HepG2 (cell line): ENCODE results near the gene TOP2A. TPM values are rescaled to one million over a fixed set of nuclear protein-coding genes. Genes with fewer than 3 reads are reported as not detected.

Experiments
- ARNTL ChIP-seq: sonication (generic); formaldehyde crosslinking; IDR thresholded peaks from 2 replicates; pipeline ENCODE4 v1.4.0; 2020; ENCODE audit warnings: mild to moderate bottlenecking, missing genetic modification reagents
- CAMTA2 ChIP-seq: sonication (generic); formaldehyde crosslinking; IDR thresholded peaks from 2 replicates; pipeline ENCODE4 v1.4.0; 2020; ENCODE audit warnings: mild to moderate bottlenecking, missing genetic modification reagents, borderline replicate concordance
- CBFB ChIP-seq: sonication (generic); formaldehyde crosslinking; IDR thresholded peaks from 2 replicates; pipeline ENCODE4 v1.4.0; 2020; ENCODE audit warnings: missing genetic modification reagents
- FOXC1 ChIP-seq: sonication (generic); formaldehyde crosslinking; IDR thresholded peaks from 2 replicates; pipeline ENCODE4 v1.8.0; 2022; ENCODE audit warnings: mild to moderate bottlenecking, missing genetic modification reagents, borderline replicate concordance
- GABPB1 ChIP-seq: IDR thresholded peaks from 2 replicates; pipeline ENCODE4 v1.6.1; 2016; ENCODE audit warnings: mild to moderate bottlenecking, missing genetic modification reagents, moderate library complexity, missing compliant biosample characterization
- HMG20B ChIP-seq: conservative IDR thresholded peaks from 2 replicates; pipeline ENCODE4 v1.6.1; 2016; ENCODE audit warnings: missing genetic modification reagents, missing compliant biosample characterization
- KDM3A ChIP-seq: IDR thresholded peaks from 2 replicates; pipeline ENCODE4 v1.6.1; 2018; ENCODE audit warnings: low read depth, missing compliant biosample characterization
- KMT2B ChIP-seq: IDR thresholded peaks from 2 replicates; pipeline ENCODE4 v1.6.1; 2016; ENCODE audit warnings: missing genetic modification reagents, missing compliant biosample characterization
- NFKBIZ ChIP-seq: IDR thresholded peaks from 2 replicates; pipeline ENCODE4 v1.6.1; 2018; ENCODE audit warnings: missing genetic modification reagents, missing compliant biosample characterization
- NFRKB ChIP-seq: fragments of 450-650 bp; IDR thresholded peaks from 2 replicates; pipeline ENCODE4 v1.6.1; 2017
- RORA ChIP-seq: sonication (generic); formaldehyde crosslinking; IDR thresholded peaks from 2 replicates; pipeline ENCODE4 v1.5.0; 2020; ENCODE audit warnings: mild to moderate bottlenecking, missing genetic modification reagents, moderate library complexity
- SKIL ChIP-seq: sonication (generic); formaldehyde crosslinking; IDR thresholded peaks from 2 replicates; pipeline ENCODE4 v1.8.0; 2022; ENCODE audit warnings: missing genetic modification reagents, mild to moderate bottlenecking, moderate library complexity, borderline replicate concordance
- TBP ChIP-seq: sonication (generic); formaldehyde crosslinking; IDR thresholded peaks from 2 replicates; pipeline ENCODE4 v1.5.0; 2020; ENCODE audit warnings: missing genetic modification reagents
- TBX3 ChIP-seq: fragments of 450-650 bp; IDR thresholded peaks from 2 replicates; pipeline ENCODE4 v1.6.1; 2017; ENCODE audit warnings: antibody characterized with exemption, mild to moderate bottlenecking, inconsistent platforms, borderline replicate concordance
- THAP9 ChIP-seq: sonication (generic); formaldehyde crosslinking; IDR thresholded peaks from 2 replicates; pipeline ENCODE4; 2020; ENCODE audit warnings: missing genetic modification reagents, mild to moderate bottlenecking, borderline replicate concordance
- UBTF ChIP-seq: sonication (generic); formaldehyde crosslinking; IDR thresholded peaks from 2 replicates; pipeline ENCODE4 v1.4.0; 2020; ENCODE audit warnings: mild to moderate bottlenecking, missing genetic modification reagents
- YEATS2 ChIP-seq: sonication (generic); formaldehyde crosslinking; IDR thresholded peaks from 2 replicates; pipeline ENCODE4 v1.4.0; 2020; ENCODE audit warnings: missing genetic modification reagents, borderline replicate concordance
- ZBTB21 ChIP-seq: sonication (generic); formaldehyde crosslinking; IDR thresholded peaks from 2 replicates; pipeline ENCODE4 v1.4.0; 2020; ENCODE audit warnings: missing genetic modification reagents
- ZBTB7B ChIP-seq: sonication (generic); formaldehyde crosslinking; IDR thresholded peaks from 2 replicates; pipeline ENCODE4 v1.4.0; 2020; ENCODE audit warnings: missing genetic modification reagents
- ZNF530 ChIP-seq: sonication (generic); formaldehyde crosslinking; IDR thresholded peaks from 2 replicates; pipeline ENCODE4 v1.5.0; 2020; ENCODE audit warnings: low read depth, mild to moderate bottlenecking, missing genetic modification reagents
- ZNF7 ChIP-seq: IDR thresholded peaks from 2 replicates; pipeline ENCODE4 v1.6.1; 2016; ENCODE audit warnings: missing biosample characterization, missing genetic modification reagents
- ZNF768 ChIP-seq: sonication (generic); formaldehyde crosslinking; IDR thresholded peaks from 2 replicates; pipeline ENCODE4 v1.4.0; 2020; ENCODE audit warnings: missing genetic modification reagents
- ZSCAN22 ChIP-seq: sonication (generic); formaldehyde crosslinking; IDR thresholded peaks from 2 replicates; pipeline ENCODE4 v1.4.0; 2020; ENCODE audit warnings: mild to moderate bottlenecking, missing genetic modification reagents
- polyA plus RNA-seq, 8 experiments: library from polyadenylated mRNA; depleted of rRNA in 3 of 8; stranded (reverse) in 7 of 8; unstranded in 1 of 8; fragments of >200 nt; fragmentation: Illumina TruSeq in 4 of 8; extraction: Trizol in 4 of 8; gene quantifications; 2 replicates each; pipeline versions ENCODE4 v1.2.1 to v1.2.3, GENCODE V29; 2011 to 2016; ENCODE audit warnings: low read depth in 4 of 8, missing spikeins in 1 of 8, mixed read lengths in 1 of 8; ENCODE audit not compliant: insufficient read depth in 1 of 8
- total RNA-seq, 5 experiments: library from RNA; depleted of rRNA; stranded (reverse); fragments of >200 nt; fragmentation: Illumina TruSeq; extraction: Trizol; gene quantifications; 2 replicates each; pipeline ENCODE4 v1.2.3, GENCODE V29; 2016; ENCODE audit warnings: low read depth in 1 of 5

TOP2A gene
- total and polyA plus RNA-seq, 2 of the 13 experiments (the other 11 are each of a cell fraction or from before 2014, with no cell fraction given) = 108 to 327 TPM

- no peak for TF ChIP-seq SKIL (CRISPR knock-in tag)
- TF ChIP-seq KMT2B (CRISPR knock-in tag) = no peak
- TF ChIP-seq ZNF7 = peak; percentile 25; the same call in 1 of the 2 replicates
- no peak for TF ChIP-seq CAMTA2 (CRISPR knock-in tag)
- no peak for TF ChIP-seq TBX3
- TF ChIP-seq UBTF = 0 out of 2 replicates have a peak, but pooled peaks have one; percentile 4
- TF ChIP-seq THAP9 (CRISPR knock-in tag) = peak; percentile 19; the same call in 1 of the 2 replicates
- TF ChIP-seq ZBTB21 (CRISPR knock-in tag) = no peak
- 0 out of 2 replicates have a peak, but pooled peaks have one; percentile 33 for TF ChIP-seq YEATS2 (CRISPR knock-in tag)
- TF ChIP-seq ZSCAN22 = no peak
- TF ChIP-seq GABPB1 (CRISPR knock-in tag) = no peak
- 0 out of 2 replicates have a peak, but pooled peaks have one; percentile 33 for TF ChIP-seq CBFB
- TF ChIP-seq ZBTB7B = 0 out of 2 replicates have a peak, but pooled peaks have one; percentile 17
- TF ChIP-seq FOXC1 = no peak
- TF ChIP-seq NFKBIZ (CRISPR knock-in tag) = no peak
- no peak for TF ChIP-seq HMG20B (CRISPR knock-in tag)
- TF ChIP-seq NFRKB = no peak
- no peak for TF ChIP-seq ZNF530 (CRISPR knock-in tag)
- TF ChIP-seq TBP (CRISPR knock-in tag) = no peak
- TF ChIP-seq KDM3A (CRISPR knock-in tag) = 0 out of 2 replicates have a peak, but pooled peaks have one; percentile 46
- no peak for TF ChIP-seq RORA (CRISPR knock-in tag)
- TF ChIP-seq ZNF768 (CRISPR knock-in tag) = 0 out of 2 replicates have a peak, but pooled peaks have one; percentile 17
- TF ChIP-seq ARNTL (CRISPR knock-in tag) = no peak
Observed at GRCh38 chr17:40442392-40443195, 24.9 kb upstream of the TOP2A start (continued).
